ENCODE data around the gene RGS17. TPM values are rescaled to one million over a fixed set of nuclear protein-coding genes. Genes with fewer than 3 reads are reported as not detected.

The RGS17 gene
- 0.37 and 1.3 TPM in 2 replicates for total RNA-seq (2014; rRNA removed; shearing (Covaris generic))

GRCh38 chr6:153131037-153131981 is at the start of gene RGS17:
TSS of gene RGS17 (minus strand) at chr6:153131282. CDS start at chr6:153044018, 87,264 bp downstream.
- Histone ChIP-seq H3K27me3 (replicated peaks) (peaks cover 38% of the 10 kb centered on the region), H3K27ac (no peak within 1 kb of the TSS), H3K4me1 (replicated peaks) (peaks cover 26% of the 10 kb centered on the region), H3K36me3 (no peaks in the 10 kb centered on the region), H3K9me3 (replicated peaks) (no peaks in the 10 kb centered on the region; the same call in 1 of the 2 replicates), H3K4me3 (peak within 1 kb of the TSS; percentile 57)
- DNase-seq (ENCODE audit: low read depth in 1 of 2, low spot score in 2 of 2), result peak; percentile 26 to 63

- no peaks in the 10 kb centered on the region for H3K36me3 ChIP-seq
- H3K27ac ChIP-seq, result no peak overlapping the region
- no peaks in the 10 kb centered on the region for H3K27me3 ChIP-seq (replicated peaks)
- H3K4me3 ChIP-seq, result no peak overlapping the region
- H3K9me3 ChIP-seq (replicated peaks), result no peaks in the 10 kb centered on the region
- peaks cover 16% of the 10 kb centered on the region for H3K4me1 ChIP-seq (replicated peaks)
- no peak for DNase-seq (ENCODE audit: low read depth in 1 of 2, low spot score in 2 of 2)
These were observed 41.7 kb upstream of the RGS17 start for GRCh38 chr6:153172815-153173214.

- Histone ChIP-seq H3K36me3 (no peaks in the 10 kb centered on the region), H3K4me3 (no peak overlapping the region), H3K27ac (no peak overlapping the region), H3K9me3 (replicated peaks) (no peaks in the 10 kb centered on the region), H3K4me1 (replicated peaks) (peaks cover 32% of the 10 kb centered on the region), H3K27me3 (replicated peaks) (no peaks in the 10 kb centered on the region)
- DNase-seq (ENCODE audit: low read depth in 1 of 2, low spot score in 2 of 2), result peak; percentile 20 to 56
These were observed 39.4 kb upstream of the RGS17 start for GRCh38 chr6:153170511-153170910.

- no peak for DNase-seq (ENCODE audit: low read depth in 1 of 2, low spot score in 2 of 2)
- Histone ChIP-seq H3K27me3 (replicated peaks) (no peaks in the 10 kb centered on the region), H3K4me1 (replicated peaks) (peaks cover 32% of the 10 kb centered on the region), H3K36me3 (no peaks in the 10 kb centered on the region), H3K9me3 (replicated peaks) (no peaks in the 10 kb centered on the region), H3K4me3 (no peak overlapping the region), H3K27ac (peak overlapping the region; percentile 70)
These were observed 36.8 kb upstream of the RGS17 start for GRCh38 chr6:153167907-153168306.

- peak in 1 of 2 experiments; percentile 80 for DNase-seq (ENCODE audit: low read depth in 1 of 2, low spot score in 2 of 2)
- no peak overlapping the region for H3K4me3 ChIP-seq
- H3K27me3 ChIP-seq (replicated peaks), result no peaks in the 10 kb centered on the region
- H3K36me3 ChIP-seq, result no peaks in the 10 kb centered on the region
- peak overlapping the region; percentile 70 for H3K27ac ChIP-seq
- no peaks in the 10 kb centered on the region for H3K9me3 ChIP-seq (replicated peaks)
- H3K4me1 ChIP-seq (replicated peaks), result peaks cover 32% of the 10 kb centered on the region
These were observed 36.2 kb upstream of the RGS17 start for GRCh38 chr6:153167061-153167891.

- H3K36me3 ChIP-seq, result no peaks in the 10 kb centered on the region
- H3K9me3 ChIP-seq (replicated peaks), result no peaks in the 10 kb centered on the region
- no peaks in the 10 kb centered on the region for H3K27me3 ChIP-seq (replicated peaks)
- peaks cover 14% of the 10 kb centered on the region for H3K4me1 ChIP-seq (replicated peaks)
- H3K27ac ChIP-seq, result no peak overlapping the region
- DNase-seq (ENCODE audit: low read depth in 1 of 2, low spot score in 2 of 2), result no peak
- H3K4me3 ChIP-seq, result no peak overlapping the region
These were observed 31.6 kb upstream of the RGS17 start for GRCh38 chr6:153162646-153163045.

- H3K4me1 ChIP-seq (replicated peaks), result peaks cover 9% of the 10 kb centered on the region
- H3K9me3 ChIP-seq (replicated peaks), result no peaks in the 10 kb centered on the region
- no peak for DNase-seq (ENCODE audit: low read depth in 1 of 2, low spot score in 2 of 2)
- no peak overlapping the region for H3K27ac ChIP-seq
- no peaks in the 10 kb centered on the region for H3K36me3 ChIP-seq
- H3K4me3 ChIP-seq, result no peak overlapping the region
- no peaks in the 10 kb centered on the region for H3K27me3 ChIP-seq (replicated peaks)
These were observed 31.1 kb upstream of the RGS17 start for GRCh38 chr6:153162172-153162571.

- DNase-seq (ENCODE audit: low read depth in 1 of 2, low spot score in 2 of 2), result no peak
- H3K27ac ChIP-seq, result no peak overlapping the region
These were observed 29.1 kb upstream of the RGS17 start for GRCh38 chr6:153160221-153160620.

GRCh38 chr6:153150752-153151440 is 19.8 kb upstream of the RGS17 start:
- Histone ChIP-seq H3K4me1 (replicated peaks) (no peaks in the 10 kb centered on the region), H3K27ac (no peak overlapping the region), H3K9me3 (replicated peaks) (0 out of 2 replicates have a peak, but pooled peaks cover 2% of the 10 kb centered on the region), H3K4me3 (no peak overlapping the region), H3K36me3 (no peaks in the 10 kb centered on the region), H3K27me3 (replicated peaks) (no peaks in the 10 kb centered on the region; the same call in 1 of the 2 replicates)
- DNase-seq (ENCODE audit: low read depth in 1 of 2, low spot score in 2 of 2), result no peak

More at GRCh38 chr6:153160221-153160620, 29.1 kb upstream of the RGS17 start:
- H3K4me1 ChIP-seq (replicated peaks), result no peaks in the 10 kb centered on the region
- no peaks in the 10 kb centered on the region for H3K9me3 ChIP-seq (replicated peaks)
- H3K27me3 ChIP-seq (replicated peaks), result no peaks in the 10 kb centered on the region; the same call in 1 of the 2 replicates
- H3K4me3 ChIP-seq, result no peak overlapping the region
- H3K36me3 ChIP-seq, result no peaks in the 10 kb centered on the region

- Histone ChIP-seq H3K27me3 (replicated peaks) (no peaks in the 10 kb centered on the region; the same call in 1 of the 2 replicates), H3K27ac (no peak overlapping the region), H3K4me1 (replicated peaks) (no peaks in the 10 kb centered on the region), H3K9me3 (replicated peaks) (0 out of 2 replicates have a peak, but pooled peaks cover 2% of the 10 kb centered on the region), H3K4me3 (no peak overlapping the region), H3K36me3 (no peaks in the 10 kb centered on the region)
- no peak for DNase-seq (ENCODE audit: low read depth in 1 of 2, low spot score in 2 of 2)
These were observed 19.3 kb upstream of the RGS17 start for GRCh38 chr6:153150371-153150751.

- Histone ChIP-seq H3K9me3 (replicated peaks) (0 out of 2 replicates have a peak, but pooled peaks cover 2% of the 10 kb centered on the region), H3K27ac (no peak overlapping the region), H3K27me3 (replicated peaks) (no peaks in the 10 kb centered on the region; the same call in 1 of the 2 replicates), H3K4me3 (no peak overlapping the region), H3K4me1 (replicated peaks) (no peaks in the 10 kb centered on the region), H3K36me3 (no peaks in the 10 kb centered on the region)
- no peak for DNase-seq (ENCODE audit: low read depth in 1 of 2, low spot score in 2 of 2)
These were observed 18.8 kb upstream of the RGS17 start for GRCh38 chr6:153149891-153150290.

- H3K27me3 ChIP-seq (replicated peaks), result no peaks in the 10 kb centered on the region; the same call in 1 of the 2 replicates
- no peak overlapping the region for H3K27ac ChIP-seq
- no peaks in the 10 kb centered on the region for H3K36me3 ChIP-seq
- no peak overlapping the region for H3K4me3 ChIP-seq
- H3K4me1 ChIP-seq (replicated peaks), result no peaks in the 10 kb centered on the region
- 0 out of 2 replicates have a peak, but pooled peaks cover 2% of the 10 kb centered on the region for H3K9me3 ChIP-seq (replicated peaks)
- no peak for DNase-seq (ENCODE audit: low read depth in 1 of 2, low spot score in 2 of 2)
These were observed 15.3 kb upstream of the RGS17 start for GRCh38 chr6:153146413-153146812.

- Histone ChIP-seq H3K9me3 (replicated peaks) (0 out of 2 replicates have a peak, but pooled peaks cover 2% of the 10 kb centered on the region), H3K4me3 (no peak overlapping the region), H3K27ac (no peak overlapping the region), H3K27me3 (replicated peaks) (no peaks in the 10 kb centered on the region; the same call in 1 of the 2 replicates), H3K4me1 (replicated peaks) (no peaks in the 10 kb centered on the region), H3K36me3 (no peaks in the 10 kb centered on the region)
- no peak for DNase-seq (ENCODE audit: low read depth in 1 of 2, low spot score in 2 of 2)
These were observed 14.5 kb upstream of the RGS17 start for GRCh38 chr6:153145591-153145990.

Measured in SJSA1 (cell line).